GM21528 (cell line): Measurements from ENCODE around the gene FOXD4L6.
"Not testable (repeated sequence)": the region's sequence is repeated elsewhere in the genome, so short reads cannot be mapped to it uniquely, and the experiment has no call there.

Experiments used
- ATAC-seq: cut with Tn5 transposase; IDR thresholded peaks from one replicate; pipeline ENCODE4 v1.9.1; 2021; ENCODE audit warnings: mild to moderate bottlenecking, moderate library complexity; ENCODE audit not compliant: unreplicated experiment, low FRiP score

Gene FOXD4L6

GRCh38 chr9:41128581-41128980 is at the start of gene FOXD4L6:
Gene FOXD4L6 (minus strand): TSS chr9:41128681. CDS start chr9:41128383, 298 bp downstream.
- ATAC-seq = not testable (repeated sequence)

GRCh38 chr9:41174994-41175393 is 46.5 kb upstream of the FOXD4L6 start:
- not testable (repeated sequence) for ATAC-seq

GRCh38 chr9:41150116-41150515 is 21.6 kb upstream of the FOXD4L6 start:
- not testable (repeated sequence) for ATAC-seq

GRCh38 chr9:41141878-41142277 is 13.4 kb upstream of the FOXD4L6 start:
- not testable (repeated sequence) for ATAC-seq

GRCh38 chr9:41126746-41127446 is 1.6 kb downstream of the FOXD4L6 start:
- not testable (repeated sequence) for ATAC-seq

DNA sequence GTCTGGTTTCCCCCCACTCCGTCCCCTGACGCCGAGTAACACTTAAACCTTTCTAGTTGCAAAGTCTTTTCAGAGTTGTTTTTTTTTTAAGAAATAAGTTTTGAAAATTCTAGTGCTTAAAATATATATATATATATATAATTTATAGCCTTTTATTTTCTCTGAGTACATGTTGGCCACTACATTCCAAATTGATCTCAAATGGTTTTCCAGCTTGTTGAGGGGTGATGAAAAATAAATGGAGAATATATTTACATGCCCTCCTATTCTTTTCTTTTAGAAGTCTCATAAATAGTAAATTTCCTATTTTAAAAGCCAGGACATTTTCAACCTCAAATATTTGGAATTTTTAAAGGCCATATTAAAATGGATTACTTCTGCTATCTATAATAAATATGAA is 2.5 kb downstream of the FOXD4L6 start:
- not testable (repeated sequence) for ATAC-seq

- ATAC-seq = not testable (repeated sequence)
These were observed 3.3 kb downstream of the FOXD4L6 start for GRCh38 chr9:41125109-41125658.

GRCh38 chr9:41124250-41125108 is 4.0 kb downstream of the FOXD4L6 start:
- not testable (repeated sequence) for ATAC-seq

DNA sequence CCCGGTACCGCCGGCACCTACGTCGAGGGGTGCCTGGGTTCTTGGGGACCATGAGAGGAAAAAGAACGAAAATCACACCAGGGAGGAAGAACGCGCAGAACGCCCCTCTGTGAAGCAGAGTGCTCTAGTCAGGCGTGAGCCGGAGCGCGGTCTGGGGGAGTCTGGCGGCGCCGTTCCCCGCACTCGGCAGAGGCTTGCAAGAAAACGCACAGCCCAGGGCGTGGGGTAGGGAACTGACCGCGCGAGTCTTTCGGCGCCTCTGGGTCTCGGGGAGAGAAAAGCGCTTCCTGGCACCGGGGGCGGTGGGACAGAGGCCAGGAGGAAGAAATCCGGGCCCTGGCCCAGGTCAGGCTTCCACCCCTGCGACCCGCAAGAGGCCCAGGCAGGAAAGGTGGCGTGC is 4.7 kb downstream of the FOXD4L6 start:
- ATAC-seq = not testable (repeated sequence)

DNA sequence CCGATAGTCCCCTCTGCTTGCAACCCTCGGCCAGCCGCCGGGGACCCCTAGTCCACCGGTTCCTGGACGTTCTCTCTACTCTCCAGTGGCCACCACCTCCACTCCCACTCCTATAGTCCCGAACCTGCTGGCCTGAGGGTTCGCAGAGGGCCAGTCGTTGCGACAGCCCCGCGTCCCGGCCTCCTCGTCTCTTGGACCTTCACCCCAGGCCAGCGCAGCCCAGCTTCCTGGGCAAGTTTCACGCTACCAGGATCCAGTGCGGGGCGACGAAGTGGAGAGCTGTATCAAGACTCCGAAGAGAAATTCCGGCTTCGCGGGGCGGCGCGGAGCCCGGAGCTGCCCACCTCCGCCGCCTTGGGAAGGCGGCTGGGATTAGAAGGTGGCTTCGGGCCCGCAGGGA is 5.1 kb downstream of the FOXD4L6 start:
- ATAC-seq = not testable (repeated sequence)

DNA sequence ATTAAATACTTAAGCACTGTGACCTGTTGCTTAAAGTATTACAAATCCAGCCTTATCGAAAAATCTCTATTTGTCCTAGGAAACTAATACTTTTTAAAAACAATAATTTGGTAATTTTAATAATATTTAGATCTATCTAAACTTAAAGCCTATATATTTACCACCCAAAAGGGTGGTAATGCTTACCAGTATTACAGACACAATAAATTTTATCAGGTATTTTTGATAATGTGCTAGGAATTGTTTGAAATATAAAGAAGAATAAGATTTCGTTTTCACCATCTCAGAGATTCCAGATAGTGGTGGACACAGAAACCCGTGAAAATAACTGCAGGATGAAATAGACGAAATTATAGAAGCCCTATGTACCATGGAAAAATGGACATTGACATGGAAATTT is 7.8 kb downstream of the FOXD4L6 start:
- ATAC-seq = not testable (repeated sequence)

GRCh38 chr9:41119719-41120118 is 8.8 kb downstream of the FOXD4L6 start:
- ATAC-seq = not testable (repeated sequence)

DNA sequence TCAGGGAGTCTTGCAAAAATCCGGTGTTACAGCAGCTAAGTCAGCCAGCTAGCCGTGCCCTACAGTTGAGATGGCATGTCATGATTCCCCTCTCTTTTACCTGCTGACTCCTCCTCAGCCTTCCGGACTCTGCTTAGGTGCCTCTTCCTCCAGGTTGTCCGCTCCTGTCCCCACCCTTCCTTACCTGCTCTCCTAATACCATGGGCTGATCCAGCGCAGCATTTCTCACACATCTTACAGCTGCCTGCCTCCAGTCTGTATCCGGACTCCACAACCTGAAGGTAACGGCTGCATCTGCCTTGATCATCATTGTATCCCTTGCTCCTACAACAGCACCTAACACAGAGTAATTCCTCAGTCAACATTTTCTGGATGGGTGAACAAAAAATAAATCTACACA is 9.2 kb downstream of the FOXD4L6 start:
- ATAC-seq = not testable (repeated sequence)

DNA sequence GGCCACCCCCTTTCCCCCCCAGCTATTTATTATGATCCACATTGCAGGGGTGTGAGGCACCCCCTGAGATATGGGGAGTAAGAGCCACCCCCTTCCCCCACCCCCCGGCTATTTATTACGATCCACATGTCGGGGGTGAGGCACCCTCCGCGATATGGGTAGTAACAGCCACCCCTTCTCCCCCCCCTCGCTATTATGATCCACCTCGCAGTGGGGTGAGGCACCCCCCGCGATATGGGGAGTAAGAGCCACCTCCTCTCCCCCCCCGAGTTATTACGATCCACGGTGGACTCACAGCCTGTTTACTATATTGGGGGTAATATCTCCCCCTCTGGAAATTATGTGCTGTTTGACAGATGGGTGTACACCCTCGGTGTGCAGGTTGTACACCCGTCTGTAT is 15.1 kb downstream of the FOXD4L6 start:
- not testable (repeated sequence) for ATAC-seq

DNA sequence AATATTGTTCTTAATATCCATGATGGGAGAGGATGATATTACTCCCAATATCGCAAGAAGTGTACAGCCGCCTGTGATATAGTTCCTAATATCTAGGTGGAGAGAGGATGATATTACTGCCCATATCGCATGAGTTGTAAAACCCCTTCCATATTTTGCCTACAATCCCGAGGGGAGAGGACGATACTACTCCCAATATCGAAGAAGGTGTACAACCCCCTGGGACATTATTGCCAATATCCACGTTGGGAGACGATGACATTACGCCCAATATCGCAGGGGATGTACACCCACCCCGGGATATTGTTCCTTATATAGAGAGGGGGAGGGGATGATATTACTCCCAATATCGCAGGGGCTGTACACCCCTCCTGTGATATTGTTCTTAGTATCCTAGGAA is 17.1 kb downstream of the FOXD4L6 start:
- ATAC-seq = not testable (repeated sequence)

GRCh38 chr9:41110913-41111312 is 17.6 kb downstream of the FOXD4L6 start:
- not testable (repeated sequence) for ATAC-seq

- not testable (repeated sequence) for ATAC-seq
These were observed 19.2 kb downstream of the FOXD4L6 start for GRCh38 chr9:41109253-41109652.

DNA sequence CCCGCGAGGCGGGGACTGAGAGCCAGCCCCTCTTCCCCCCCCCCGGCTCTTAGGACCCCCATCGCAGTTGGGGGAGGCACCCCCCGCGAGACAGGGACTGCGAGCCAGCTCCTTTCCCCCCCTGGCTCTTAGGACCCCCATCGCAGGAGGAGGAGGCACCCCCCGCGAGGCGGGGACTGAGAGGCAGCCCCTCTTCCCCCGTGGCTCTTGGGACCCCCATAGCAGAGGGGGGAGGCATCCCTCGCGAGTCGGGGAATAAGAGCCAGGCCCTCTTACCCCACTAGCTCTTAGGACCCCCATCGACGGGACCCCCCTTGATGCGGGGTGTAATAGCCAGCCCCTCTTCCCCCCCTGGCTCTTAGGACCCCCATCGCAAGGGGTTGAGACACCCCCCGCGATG is 19.7 kb downstream of the FOXD4L6 start:
- not testable (repeated sequence) for ATAC-seq

DNA sequence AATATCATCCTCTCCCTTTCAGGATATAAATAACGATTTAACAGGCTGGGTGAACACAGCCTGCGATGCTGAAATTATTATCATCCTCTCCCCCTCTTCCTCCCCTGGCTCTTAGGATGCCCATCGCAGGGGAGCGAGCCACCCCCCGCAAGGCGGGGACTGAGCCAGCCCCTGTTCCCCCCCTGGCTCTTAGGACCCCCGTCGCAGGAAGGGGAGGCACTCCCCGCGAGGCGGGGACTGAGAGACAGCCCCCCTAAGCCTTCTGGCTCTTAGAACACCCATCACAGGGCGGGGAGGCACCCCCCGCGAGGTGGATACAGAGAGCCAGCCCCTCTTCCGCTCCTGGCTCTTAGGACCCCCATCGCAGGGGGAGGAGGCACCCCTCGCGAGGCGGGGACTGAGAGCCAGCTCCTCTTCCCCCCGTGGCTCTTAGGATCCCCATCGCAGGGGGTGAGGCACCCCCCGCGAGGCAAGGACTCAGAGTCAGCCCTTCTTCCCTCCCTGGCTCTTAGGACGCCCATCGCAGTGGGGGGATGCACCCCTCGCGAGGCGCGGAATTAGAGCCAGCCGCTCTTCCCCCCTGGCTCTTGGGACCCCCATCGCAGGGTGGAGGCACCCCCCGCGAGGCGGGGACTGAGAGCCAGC is 21.9 kb downstream of the FOXD4L6 start:
- ATAC-seq = not testable (repeated sequence)

DNA sequence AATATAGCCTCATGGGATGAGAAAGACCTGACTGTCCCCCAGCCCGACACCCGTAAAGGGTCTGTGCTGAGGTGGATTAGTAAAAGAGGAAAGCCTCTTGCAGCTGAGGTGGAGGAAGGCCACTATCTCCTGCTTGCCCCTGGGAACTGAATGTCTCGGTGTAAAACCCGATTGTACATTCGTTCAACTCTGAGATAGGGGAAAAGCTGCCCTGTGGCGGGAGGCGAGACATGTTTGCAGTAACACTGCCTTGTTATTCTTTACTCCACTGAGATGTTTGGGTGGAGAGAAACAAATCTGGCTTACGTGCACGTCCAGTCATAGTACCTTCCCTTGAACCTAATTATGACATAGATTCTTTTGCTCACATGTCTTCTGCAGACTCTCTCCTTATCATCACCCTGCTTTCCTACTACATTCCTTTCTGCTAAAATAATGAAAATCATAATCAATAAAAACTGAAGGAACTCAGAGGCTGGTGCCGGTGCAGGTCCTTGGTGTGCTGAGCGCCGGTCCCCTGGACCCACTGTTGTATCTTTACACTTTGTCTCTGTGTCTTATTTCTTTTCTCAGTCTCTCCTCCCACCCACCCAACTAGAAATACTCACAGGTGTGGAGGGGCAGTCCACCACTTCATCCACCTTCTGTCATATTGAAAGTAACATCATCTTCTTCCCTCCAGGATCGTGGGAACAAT is 22.8 kb downstream of the FOXD4L6 start:
- not testable (repeated sequence) for ATAC-seq
